GM23338 (cell line): ENCODE data around the gene WNT8A. TPM values are rescaled to one million over a fixed set of nuclear protein-coding genes. Genes with fewer than 3 reads are reported as not detected.

Source experiments
- ATAC-seq: fragments of 200-7000 bp; cut with Tn5 transposase; 3 replicates; pipeline ENCODE4 v1.9.1; 2020
- DNase-seq: peaks from one replicate; pipeline ENCODE4 v3.0.0-alpha.2; 2015; ENCODE audit warnings: low spot score
- H2AFZ ChIP-seq: fragments of 200-600 bp; sonication (generic); 2 replicates; pipeline ENCODE4 v1.8.0; 2016; ENCODE audit warnings: antibody characterized with exemption, mild to moderate bottlenecking, moderate library complexity
- H3F3A ChIP-seq: fragments of 200-600 bp; sonication (generic); replicated peaks from 2 replicates; pipeline ENCODE4 v1.8.0; 2017; ENCODE audit warnings: antibody characterized with exemption, mixed run types, low read depth
- H3K27ac ChIP-seq: fragments of 200-600 bp; sonication (generic); 2 replicates; pipeline ENCODE4 v1.6.1; 2016; ENCODE audit warnings: low read depth
- H3K27me3 ChIP-seq: fragments of 200-600 bp; sonication (generic); 2 replicates; pipeline ENCODE4 v1.8.0; 2016; ENCODE audit warnings: mild to moderate bottlenecking, mixed run types, moderate library complexity; ENCODE audit not compliant: insufficient read depth
- H3K36me3 ChIP-seq: fragments of 200-600 bp; sonication (generic); 2 replicates; pipeline ENCODE4 v1.8.0; 2016; ENCODE audit warnings: mild to moderate bottlenecking; ENCODE audit not compliant: insufficient read depth
- H3K4me1 ChIP-seq: fragments of 200-600 bp; sonication (generic); 2 replicates; pipeline ENCODE4 v1.8.0; 2016; ENCODE audit warnings: mild to moderate bottlenecking, moderate library complexity; ENCODE audit not compliant: insufficient read depth
- H3K4me2 ChIP-seq: fragments of 200-600 bp; sonication (generic); 2 replicates; pipeline ENCODE4 v1.7.1; 2017; ENCODE audit warnings: mixed run types
- H3K4me3 ChIP-seq: fragments of 200-600 bp; sonication (generic); 2 replicates; pipeline ENCODE4 v1.6.1; 2016; ENCODE audit warnings: mixed run types
- H3K79me2 ChIP-seq: fragments of 200-600 bp; sonication (generic); replicated peaks from 2 replicates; pipeline ENCODE4 v1.8.0; 2017; ENCODE audit warnings: mild to moderate bottlenecking; ENCODE audit not compliant: insufficient read depth
- H3K9me2 ChIP-seq: fragments of 200-600 bp; sonication (generic); 2 replicates; pipeline ENCODE4 v1.8.0; 2017; ENCODE audit not compliant: insufficient read depth
- H4K20me1 ChIP-seq: fragments of 200-600 bp; sonication (generic); replicated peaks from 2 replicates; pipeline ENCODE4 v1.8.0; 2017; ENCODE audit warnings: mild to moderate bottlenecking; ENCODE audit not compliant: insufficient read depth
- H3K27ac Mint-ChIP-seq: 2 replicates; pipeline ENCODE4 v1.8.0; 2020; ENCODE audit warnings: inconsistent platforms, mild to moderate bottlenecking, moderate library complexity, mixed read lengths
- H3K27me3 Mint-ChIP-seq: 3 replicates; pipeline ENCODE4 v1.8.0; 2022; ENCODE audit warnings: low read depth, mild to moderate bottlenecking, moderate library complexity, mixed read lengths, inconsistent platforms; ENCODE audit not compliant: insufficient read depth, poor library complexity
- H3K36me3 Mint-ChIP-seq: 3 replicates; pipeline ENCODE4 v1.8.0; 2021; ENCODE audit warnings: low read depth, mild to moderate bottlenecking, inconsistent platforms, moderate library complexity, mixed read lengths
- H3K4me1 Mint-ChIP-seq: 3 replicates; pipeline ENCODE4 v1.8.0; 2020; ENCODE audit warnings: mild to moderate bottlenecking, inconsistent platforms, mixed read lengths
- H3K4me3 Mint-ChIP-seq: 3 replicates; pipeline ENCODE4 v1.8.0; 2021; ENCODE audit warnings: moderate library complexity, mild to moderate bottlenecking, inconsistent platforms, mixed read lengths
- H3K9me3 Mint-ChIP-seq: 3 replicates; pipeline ENCODE4 v1.8.0; 2020; ENCODE audit warnings: moderate library complexity, mild to moderate bottlenecking, inconsistent platforms, mixed read lengths
- CREB1 ChIP-seq: fragments of 250-450 bp; sonication (Bioruptor Pico); IDR thresholded peaks from 2 replicates; pipeline ENCODE4 v1.5.0; 2020; ENCODE audit warnings: low read depth, mild to moderate bottlenecking, moderate library complexity
- CTCF ChIP-seq, 2 experiments: fragments of 200-600 bp in 1 of 2; sonication (generic) in 1 of 2; conservative IDR thresholded peaks; 2 replicates each; pipeline versions ENCODE4 v1.5.1 to v1.6.1; 2016 to 2017; ENCODE audit warnings: antibody characterized with exemption in 2 of 2, low read depth in 2 of 2, mild to moderate bottlenecking in 2 of 2, moderate library complexity in 1 of 2
- EZH2phosphoT487 ChIP-seq: fragments of 200-600 bp; sonication (generic); IDR thresholded peaks from one replicate; pipeline ENCODE4 v1.8.1; 2018; ENCODE audit warnings: antibody characterized with exemption; ENCODE audit not compliant: unreplicated experiment
- JUNB ChIP-seq: IDR thresholded peaks from one replicate; pipeline ENCODE4 v1.6.1; 2016; ENCODE audit warnings: antibody characterized with exemption; ENCODE audit not compliant: unreplicated experiment
- NANOG ChIP-seq: IDR thresholded peaks from 2 replicates; pipeline ENCODE4 v1.6.1; 2016; ENCODE audit warnings: antibody characterized with exemption, borderline replicate concordance
- POLR2AphosphoS5 ChIP-seq: IDR thresholded peaks from 2 replicates; pipeline ENCODE4 v1.6.1; 2016; ENCODE audit warnings: antibody characterized with exemption, low read depth
- STAT1 ChIP-seq: IDR thresholded peaks from one replicate; pipeline ENCODE4 v1.6.1; 2016; ENCODE audit warnings: antibody characterized with exemption; ENCODE audit not compliant: unreplicated experiment
- ZNF114 ChIP-seq: fragments of 250-450 bp; sonication (Bioruptor Pico); IDR thresholded peaks from 2 replicates; pipeline ENCODE4 v1.5.0; 2020; ENCODE audit warnings: mild to moderate bottlenecking, moderate library complexity
- ZNF331 ChIP-seq: fragments of 250-450 bp; sonication (Bioruptor Pico); IDR thresholded peaks from 2 replicates; pipeline ENCODE4 v1.5.0; 2020; ENCODE audit warnings: low read depth, mild to moderate bottlenecking, moderate library complexity
- polyA plus RNA-seq: library from polyadenylated mRNA; unstranded; fragments of >200 nt; fragmentation: Nextera tagmentation; extraction: Ambion mirVana; gene quantifications from 2 replicates; pipeline ENCODE4 v1.2.1, GENCODE V29; 2016
- total RNA-seq: library from RNA; depleted of rRNA; stranded (reverse); fragments of >200 nt; shearing (Covaris generic); gene quantifications from 2 replicates; pipeline ENCODE4 v1.2.3, GENCODE V29; 2014
- TF ChIP-seq, protein P1 (sequence below): IDR thresholded peaks from 2 replicates; pipeline ENCODE4 v1.6.1; 2016; ENCODE audit warnings: antibody characterized with exemption

The WNT8A gene
- total and polyA plus RNA-seq, 2 experiments from 2014 or later: not detected

DNA sequence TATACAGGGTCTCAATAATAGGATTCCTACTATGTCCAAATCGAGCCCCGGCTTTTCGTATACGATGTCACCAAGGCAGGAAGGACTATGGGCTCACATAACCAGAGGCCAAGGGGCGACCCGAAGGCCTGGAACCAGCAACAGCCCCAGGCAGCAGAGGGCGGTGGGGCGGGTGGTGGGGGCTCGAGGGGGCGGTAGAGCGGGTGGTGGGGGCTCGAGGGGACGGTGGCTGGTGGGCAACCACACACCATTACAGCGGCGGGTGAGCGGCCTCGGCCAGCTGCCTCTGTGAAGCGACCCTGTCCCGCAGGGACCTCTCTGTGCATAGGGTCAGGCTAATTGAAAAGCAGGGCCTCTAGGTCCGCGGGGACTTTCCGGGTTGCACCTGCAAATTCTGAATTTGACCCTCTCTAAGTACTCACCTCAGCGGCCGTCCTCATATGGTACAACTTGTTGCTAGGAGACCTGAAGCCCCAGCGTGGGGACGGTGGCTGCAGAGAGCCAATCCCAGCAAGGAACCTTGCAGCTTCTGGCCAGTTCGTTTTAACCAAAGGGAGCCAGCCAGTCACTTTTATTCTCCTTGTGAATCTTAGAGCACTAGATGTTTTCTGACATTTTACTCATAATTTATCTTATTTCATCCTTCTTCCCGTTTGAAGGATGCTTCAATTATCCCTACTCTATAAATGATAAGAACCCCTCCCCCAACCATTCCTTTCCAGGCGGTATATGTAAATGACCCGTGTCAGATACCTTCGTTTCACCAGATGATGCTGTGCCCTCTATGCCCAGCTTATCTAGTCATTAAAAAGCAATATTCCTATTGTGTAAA, 55.3 kb downstream of the WNT8A start, which contains the start of gene NME5:
NME5 (minus strand) TSS at position 480 of the 832 bp plus-strand sequence. CDS start 648 bp downstream, outside the sequence.
- no peaks in the 10 kb centered on the region for H3K36me3 Mint-ChIP-seq
- no peak for TF ChIP-seq CREB1
- no peak for TF ChIP-seq STAT1
- Histone ChIP-seq H3K9me2 (no peaks in the 10 kb centered on the region), H4K20me1 (no peaks in the 10 kb centered on the region), H3F3A (no peaks in the 10 kb centered on the region), H3K36me3 (no peaks in the 10 kb centered on the region), H3K4me1 (peaks cover 3% of the 10 kb centered on the region; the same call in 1 of the 2 replicates), H3K27me3 (no peaks in the 10 kb centered on the region; the same call in 1 of the 2 replicates), H3K4me3 (peak within 1 kb of the TSS; percentile 53), H3K4me2 (peak within 1 kb of the TSS; percentile 56), H3K79me2 (no peaks in the 10 kb centered on the region), H3K27ac (no peak within 1 kb of the TSS), H2AFZ (peak within 1 kb of the TSS; percentile 69)
- peak within 1 kb of the TSS; percentile 82 for H3K4me3 Mint-ChIP-seq
- H3K4me1 Mint-ChIP-seq: peaks cover 5% of the 10 kb centered on the region; the same call in 2 of the 3 replicates
- DNase-seq (peak; percentile 90), ATAC-seq (peak; percentile 96)
- H3K9me3 Mint-ChIP-seq: no peaks in the 10 kb centered on the region
- H3K27me3 Mint-ChIP-seq: peaks cover 2% of the 10 kb centered on the region
- no peak within 1 kb of the TSS for H3K27ac Mint-ChIP-seq

- H4K20me1 ChIP-seq: no peaks in the 10 kb centered on the region
- no peak overlapping the region for H3K27ac ChIP-seq
- peak overlapping the region; percentile 82 for H3K4me3 Mint-ChIP-seq
- H3K36me3 ChIP-seq: no peaks in the 10 kb centered on the region
- TF ChIP-seq CREB1 (no peak), EZH2phosphoT487 (no peak), ZNF114 (CRISPR knock-in tag) (no peak), CTCF (conservative IDR thresholded peaks at IDR 0.05; ENCODE audit: low read depth in 2 of 2) (no peak), POLR2AphosphoS5 (no peak), NANOG (no peak), STAT1 (no peak), ZNF331 (CRISPR knock-in tag) (no peak), JUNB (no peak)
- TF ChIP-seq, protein P1, sequence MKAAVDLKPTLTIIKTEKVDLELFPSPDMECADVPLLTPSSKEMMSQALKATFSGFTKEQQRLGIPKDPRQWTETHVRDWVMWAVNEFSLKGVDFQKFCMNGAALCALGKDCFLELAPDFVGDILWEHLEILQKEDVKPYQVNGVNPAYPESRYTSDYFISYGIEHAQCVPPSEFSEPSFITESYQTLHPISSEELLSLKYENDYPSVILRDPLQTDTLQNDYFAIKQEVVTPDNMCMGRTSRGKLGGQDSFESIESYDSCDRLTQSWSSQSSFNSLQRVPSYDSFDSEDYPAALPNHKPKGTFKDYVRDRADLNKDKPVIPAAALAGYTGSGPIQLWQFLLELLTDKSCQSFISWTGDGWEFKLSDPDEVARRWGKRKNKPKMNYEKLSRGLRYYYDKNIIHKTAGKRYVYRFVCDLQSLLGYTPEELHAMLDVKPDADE: no peak
- peaks cover 3% of the 10 kb centered on the region; the same call in 1 of the 2 replicates for H3K4me1 ChIP-seq
- peak overlapping the region; percentile 56 for H3K4me2 ChIP-seq
- no peaks in the 10 kb centered on the region for H3K36me3 Mint-ChIP-seq
- H3K79me2 ChIP-seq: no peaks in the 10 kb centered on the region
- peaks cover 2% of the 10 kb centered on the region for H3K27me3 Mint-ChIP-seq
- H3K4me1 Mint-ChIP-seq: peaks cover 5% of the 10 kb centered on the region; the same call in 2 of the 3 replicates
- H2AFZ ChIP-seq: peak overlapping the region; percentile 69; the same call in 1 of the 2 replicates
- no peaks in the 10 kb centered on the region for H3K9me2 ChIP-seq
- H3K4me3 ChIP-seq: peak overlapping the region; percentile 53
- H3F3A ChIP-seq: no peaks in the 10 kb centered on the region
- DNase-seq (no peak), ATAC-seq (no peak)
- no peak overlapping the region for H3K27ac Mint-ChIP-seq
- H3K9me3 Mint-ChIP-seq: no peaks in the 10 kb centered on the region
- H3K27me3 ChIP-seq: no peaks in the 10 kb centered on the region; the same call in 1 of the 2 replicates
These were observed 55.9 kb downstream of the WNT8A start for GRCh38 chr5:138139781-138140090.
